SHP77 treated with DMSO at 0.1 percent for 48 hours (cell line): ENCODE data around the gene EHF.
A peak's percentile ranks its signal among the peaks of the same experiment; 100 is the strongest.

ENCODE experiments used
- DNase-seq: peaks from one replicate; lab custom pipeline; 2025; lab: John Stamatoyannopoulos, UW

EHF gene

DNA sequence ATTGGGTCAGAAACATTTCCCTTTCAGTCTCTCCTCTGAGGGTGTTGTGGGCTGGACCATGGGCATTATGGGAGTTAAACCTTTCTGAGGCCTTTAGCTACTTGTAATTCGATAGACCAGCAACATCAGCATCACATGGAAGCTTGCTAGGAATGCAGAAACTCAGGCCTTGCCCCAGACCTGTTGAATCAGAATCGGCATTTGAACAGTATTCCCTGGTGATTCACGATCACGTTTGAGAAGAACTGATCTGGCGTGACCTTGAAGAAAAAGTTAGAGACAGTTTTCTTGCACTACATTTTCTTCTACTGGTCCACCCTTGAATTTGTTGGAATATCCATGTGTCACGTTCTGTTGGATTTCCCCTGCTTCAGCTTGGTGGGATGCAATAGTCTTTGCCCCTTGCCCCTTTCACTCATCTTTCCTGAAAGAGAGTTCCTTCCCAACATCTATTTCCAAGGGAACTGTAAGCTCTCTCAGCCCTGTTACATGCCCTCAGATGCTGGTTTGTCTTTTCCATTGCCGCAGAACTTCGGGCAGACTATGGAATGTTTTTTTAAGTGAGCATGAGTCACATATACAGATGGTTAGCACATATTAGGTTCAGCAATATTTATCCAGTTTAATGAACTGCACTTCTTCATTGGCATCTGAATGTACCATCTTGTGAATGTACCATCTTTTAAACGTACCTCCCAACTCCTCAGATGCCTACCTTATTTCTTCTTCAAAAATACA is 23.9 kb downstream of the EHF start:
- DNase-seq: no peak

DNA sequence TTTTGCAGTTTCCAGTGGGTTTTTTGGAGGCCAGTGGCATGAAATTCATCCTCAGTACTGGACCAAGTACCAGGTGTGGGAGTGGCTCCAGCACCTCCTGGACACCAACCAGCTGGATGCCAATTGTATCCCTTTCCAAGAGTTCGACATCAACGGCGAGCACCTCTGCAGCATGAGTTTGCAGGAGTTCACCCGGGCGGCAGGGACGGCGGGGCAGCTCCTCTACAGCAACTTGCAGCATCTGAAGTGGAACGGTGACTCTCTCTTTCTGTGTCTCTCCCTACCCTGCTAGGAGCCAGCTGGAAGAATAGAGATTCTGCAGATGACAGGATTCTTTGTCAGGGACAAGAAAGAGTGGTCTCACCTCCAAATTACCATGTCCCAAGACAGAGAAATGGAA is 25.5 kb downstream of the EHF start:
- DNase-seq: no peak

DNA sequence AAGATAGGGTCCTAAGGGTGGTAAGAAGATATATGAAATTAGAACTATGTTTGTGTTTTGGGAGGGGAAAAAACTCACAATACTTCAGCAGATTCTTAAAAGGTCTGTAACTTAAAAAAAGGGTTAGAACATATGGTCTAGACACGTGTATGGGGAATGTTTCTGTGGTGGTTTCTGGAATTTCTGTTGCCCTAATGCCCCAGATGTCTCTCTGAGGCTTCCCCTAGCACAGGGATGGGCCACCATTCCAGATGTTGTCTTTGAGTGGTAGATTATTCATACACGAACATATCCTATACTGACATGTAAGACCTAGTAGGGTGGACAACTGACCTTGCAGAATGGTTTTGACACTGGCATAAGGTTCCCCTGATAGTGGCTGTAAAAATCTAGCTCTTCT is 26.2 kb downstream of the EHF start:
- DNase-seq: no peak

GRCh38 chr11:34647532-34647931 is 26.6 kb downstream of the EHF start:
- no peak for DNase-seq

DNA sequence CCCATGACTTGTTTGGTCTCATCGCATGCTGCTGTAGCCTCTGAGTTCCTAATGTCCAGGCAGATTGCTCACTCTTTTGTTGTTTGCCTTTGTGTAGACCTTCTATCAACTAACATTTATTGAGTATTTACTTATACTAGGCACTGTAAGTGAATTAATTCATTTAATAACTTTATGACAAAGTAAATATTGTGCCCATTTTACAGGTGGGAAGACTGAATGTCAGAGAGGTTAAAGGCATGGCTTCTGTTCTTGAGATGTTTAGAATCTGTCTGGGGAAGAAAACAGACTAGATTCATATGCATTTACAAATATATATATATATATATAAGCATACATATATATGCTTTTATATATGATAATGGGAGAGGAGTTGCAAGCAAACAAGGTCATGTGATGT is 27.1 kb downstream of the EHF start:
- no peak for DNase-seq

DNA sequence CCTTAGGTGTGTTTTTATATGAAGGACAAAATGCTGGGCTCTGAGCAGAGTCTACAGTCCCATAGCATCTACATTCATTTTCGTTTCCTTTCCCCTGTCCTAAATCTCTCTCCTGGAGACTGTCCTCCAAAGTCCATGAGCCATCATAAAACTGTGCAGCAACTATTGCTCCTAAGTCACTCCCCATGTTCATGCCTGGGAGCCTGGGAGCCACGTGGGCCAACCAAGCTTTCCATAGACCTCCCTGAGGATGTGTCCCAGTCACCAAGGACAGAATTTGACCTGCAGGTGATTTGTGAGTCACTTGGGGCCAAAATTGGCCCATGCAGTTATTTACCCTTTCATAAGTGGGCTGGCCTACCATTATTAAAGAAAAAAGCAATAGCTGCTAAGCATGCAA is 28.7 kb downstream of the EHF start:
- no peak for DNase-seq

DNA sequence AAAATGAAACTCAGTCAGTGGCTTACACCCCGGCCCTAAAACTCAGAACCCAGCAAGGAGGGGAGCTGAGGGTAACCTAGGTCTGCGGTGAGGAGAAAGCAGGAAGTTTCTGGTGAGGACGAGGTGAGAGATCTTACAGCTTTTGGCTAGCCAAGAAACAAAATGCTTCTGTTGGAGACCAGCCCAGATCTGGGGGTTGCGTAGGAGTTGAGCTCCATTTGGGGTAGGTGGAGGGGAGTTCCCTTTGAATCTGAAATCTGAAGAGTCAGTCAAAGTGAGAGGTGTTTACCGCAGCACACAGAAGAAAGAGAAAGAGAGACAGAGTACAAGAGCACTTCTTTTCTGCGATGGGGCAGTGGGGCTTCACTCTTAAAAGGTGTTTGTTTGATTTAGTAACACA is 29.6 kb downstream of the EHF start:
- DNase-seq: no peak

DNA sequence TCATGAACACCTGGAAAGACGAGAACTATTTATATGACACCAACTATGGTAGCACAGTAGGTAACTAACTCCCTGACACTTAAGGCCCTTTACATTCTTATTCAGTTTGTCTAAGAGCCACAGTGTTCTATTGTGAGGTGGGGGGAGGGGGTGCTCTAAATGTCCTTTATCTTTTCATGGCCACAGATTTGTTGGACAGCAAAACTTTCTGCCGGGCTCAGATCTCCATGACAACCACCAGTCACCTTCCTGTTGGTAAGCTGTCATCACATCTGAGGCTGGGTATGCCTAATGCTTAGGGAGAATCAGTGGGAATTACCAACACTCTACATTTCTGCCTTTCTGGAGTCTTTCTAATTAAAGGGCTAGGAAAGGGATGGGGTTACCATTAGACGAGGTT is 30.7 kb downstream of the EHF start:
- DNase-seq: no peak

DNA sequence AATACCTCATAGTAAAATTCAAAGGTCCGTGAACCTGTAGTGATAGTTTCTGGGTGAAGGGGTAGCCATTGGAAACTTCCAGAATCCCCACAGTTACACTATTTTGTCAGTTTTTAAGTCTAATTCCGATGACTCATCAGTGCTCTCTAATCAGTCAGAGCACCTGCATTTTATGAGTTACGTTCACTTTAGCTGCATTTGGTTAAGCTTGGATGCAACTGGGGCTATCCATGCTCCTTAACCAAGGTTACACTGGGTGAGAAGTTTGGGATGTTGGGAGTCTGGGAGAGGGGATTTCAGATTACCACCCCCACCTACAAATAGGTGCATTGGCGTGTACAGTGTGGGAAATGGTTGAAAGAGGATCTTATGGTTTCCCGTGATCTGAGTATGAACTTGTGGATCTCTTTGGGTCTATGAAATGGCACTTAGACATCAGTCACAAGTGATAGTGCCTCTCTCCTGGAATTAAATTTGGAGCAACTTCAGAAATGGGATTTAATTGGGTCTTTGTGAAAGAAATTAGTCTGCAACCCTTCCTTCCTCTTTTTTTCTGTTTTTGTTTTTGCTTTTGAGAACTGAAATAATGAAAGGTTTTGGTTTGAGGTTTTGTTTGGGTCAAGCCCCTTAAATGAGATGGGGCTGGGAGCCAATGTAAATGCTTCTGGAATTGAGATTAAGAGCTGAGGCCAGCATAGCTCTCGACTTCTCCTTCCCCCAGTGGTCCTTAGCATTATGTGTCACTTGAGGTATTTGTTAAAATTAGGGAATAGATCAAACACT is 31.5 kb downstream of the EHF start:
- DNase-seq: no peak

GRCh38 chr11:34653031-34653430 is 32.1 kb downstream of the EHF start:
- DNase-seq: no peak

- no peak for DNase-seq
These were observed 33.1 kb downstream of the EHF start for GRCh38 chr11:34653851-34654482.

- peak; percentile 60 for DNase-seq
These were observed 33.8 kb downstream of the EHF start for GRCh38 chr11:34654483-34655334.

GRCh38 chr11:34655335-34656008 is 34.6 kb downstream of the EHF start:
- no peak for DNase-seq

DNA sequence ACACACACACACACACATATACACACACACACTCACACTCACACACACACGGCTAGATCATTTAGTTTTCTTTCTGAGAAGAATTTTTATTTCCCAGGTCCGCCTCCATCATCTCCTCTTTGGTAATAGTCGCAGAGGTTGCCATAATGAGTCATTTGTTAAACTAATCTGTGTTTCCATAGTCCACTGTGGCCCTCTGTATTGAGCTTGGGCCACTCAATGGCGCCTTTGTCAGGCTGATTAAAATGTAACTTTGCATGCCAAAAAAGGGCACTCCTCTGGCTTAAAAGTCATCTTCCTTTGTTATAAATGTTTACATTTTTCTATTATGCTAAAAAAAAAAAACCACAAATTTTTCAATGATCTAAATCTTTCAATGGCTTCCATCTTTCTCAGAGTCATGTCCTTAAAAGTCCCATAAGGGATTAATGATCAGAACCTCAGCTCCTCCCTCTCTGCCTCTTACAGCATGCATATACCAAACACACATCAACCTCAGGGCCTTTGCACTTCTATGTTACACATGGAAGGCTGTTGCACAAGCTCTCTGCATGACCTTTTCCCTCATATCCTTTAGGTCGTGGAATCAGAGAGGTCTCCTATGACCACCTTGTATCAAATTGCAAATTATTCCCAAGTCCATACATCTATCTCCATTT is 35.3 kb downstream of the EHF start:
- DNase-seq: no peak

- DNase-seq: no peak
These were observed 37.5 kb downstream of the EHF start for GRCh38 chr11:34658071-34659015.

DNA sequence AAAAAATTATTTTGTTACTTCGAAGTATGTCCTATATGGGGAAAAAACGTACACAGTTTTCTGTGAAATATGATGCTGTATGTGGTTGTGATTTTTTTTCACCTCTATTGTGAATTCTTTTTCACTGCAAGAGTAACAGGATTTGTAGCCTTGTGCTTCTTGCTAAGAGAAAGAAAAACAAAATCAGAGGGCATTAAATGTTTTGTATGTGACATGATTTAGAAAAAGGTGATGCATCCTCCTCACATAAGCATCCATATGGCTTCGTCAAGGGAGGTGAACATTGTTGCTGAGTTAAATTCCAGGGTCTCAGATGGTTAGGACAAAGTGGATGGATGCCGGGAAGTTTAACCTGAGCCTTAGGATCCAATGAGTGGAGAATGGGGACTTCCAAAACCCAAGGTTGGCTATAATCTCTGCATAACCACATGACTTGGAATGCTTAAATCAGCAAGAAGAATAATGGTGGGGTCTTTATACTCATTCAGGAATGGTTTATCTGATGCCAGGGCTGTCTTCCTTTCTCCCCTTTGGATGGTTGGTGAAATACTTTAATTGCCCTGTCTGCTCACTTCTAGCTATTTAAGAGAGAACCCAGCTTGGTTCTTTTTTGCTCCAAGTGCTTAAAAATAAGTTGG is 38.3 kb downstream of the EHF start:
- no peak for DNase-seq

GRCh38 chr11:34665077-34665835 is 44.4 kb downstream of the EHF start:
- DNase-seq: no peak

GRCh38 chr11:34667810-34668582 is 47.1 kb downstream of the EHF start:
- peak; percentile 23 for DNase-seq
